GM23248 (cell line): ENCODE data around the gene TTC9C. TPM values are rescaled to one million over a fixed set of nuclear protein-coding genes. Genes with fewer than 3 reads are reported as not detected.
A peak's percentile ranks its signal among the peaks of the same experiment; 100 is the strongest.

Experiments
- DNase-seq: peaks from one replicate; pipeline ENCODE4 v3.0.0-alpha.2; 2015
- H2AFZ ChIP-seq: fragments of 200-600 bp; sonication (generic); 2 replicates; pipeline ENCODE4 v1.6.1; 2016; ENCODE audit warnings: antibody characterized with exemption
- H3F3A ChIP-seq: fragments of 200-600 bp; sonication (generic); 2 replicates; pipeline ENCODE4 v1.6.1; 2016; ENCODE audit warnings: mild to moderate bottlenecking, antibody characterized with exemption, mixed run types; ENCODE audit not compliant: insufficient read depth
- H3K27ac ChIP-seq: fragments of 200-600 bp; sonication (generic); 2 replicates; pipeline ENCODE4 v1.5.1; 2016; ENCODE audit warnings: mild to moderate bottlenecking
- H3K27me3 ChIP-seq: fragments of 200-600 bp; sonication (generic); replicated peaks from 2 replicates; pipeline ENCODE4 v1.6.1; 2016; ENCODE audit warnings: mild to moderate bottlenecking; ENCODE audit not compliant: insufficient read depth
- H3K36me3 ChIP-seq: fragments of 200-600 bp; sonication (generic); 2 replicates; pipeline ENCODE4 v1.6.1; 2016; ENCODE audit warnings: low read depth, mild to moderate bottlenecking
- H3K4me1 ChIP-seq: fragments of 200-600 bp; sonication (generic); 2 replicates; pipeline ENCODE4 v1.6.1; 2016; ENCODE audit warnings: mild to moderate bottlenecking; ENCODE audit not compliant: insufficient read depth
- H3K4me2 ChIP-seq: fragments of 200-600 bp; sonication (generic); one replicate; pipeline ENCODE4 v1.6.1; 2016; ENCODE audit warnings: mild to moderate bottlenecking; ENCODE audit not compliant: unreplicated experiment
- H3K4me3 ChIP-seq: fragments of 200-600 bp; sonication (generic); 2 replicates; pipeline ENCODE4 v1.5.1; 2016; ENCODE audit warnings: mild to moderate bottlenecking
- H3K79me2 ChIP-seq: fragments of 200-600 bp; sonication (generic); 2 replicates; pipeline ENCODE4 v1.6.1; 2016; ENCODE audit warnings: mild to moderate bottlenecking; ENCODE audit not compliant: insufficient read depth
- H3K9ac ChIP-seq: fragments of 200-600 bp; sonication (generic); 2 replicates; pipeline ENCODE4 v1.6.1; 2016; ENCODE audit warnings: mild to moderate bottlenecking
- H3K9me2 ChIP-seq: fragments of 200-600 bp; sonication (generic); 2 replicates; pipeline ENCODE4 v1.6.1; 2016; ENCODE audit warnings: mixed run types, mild to moderate bottlenecking, moderate library complexity; ENCODE audit not compliant: insufficient read depth
- H3K9me3 ChIP-seq: fragments of 200-600 bp; sonication (generic); one replicate; pipeline ENCODE4 v1.6.1; 2017; ENCODE audit warnings: low read depth
- H4K20me1 ChIP-seq: fragments of 200-600 bp; sonication (generic); 2 replicates; pipeline ENCODE4 v1.6.0; 2016; ENCODE audit not compliant: insufficient read depth
- EZH2 ChIP-seq: fragments of 200-600 bp; sonication (generic); IDR thresholded peaks from 2 replicates; pipeline ENCODE4 v1.6.1; 2018; ENCODE audit warnings: antibody characterized with exemption, mild to moderate bottlenecking; ENCODE audit not compliant: insufficient read depth, poor library complexity, severe bottlenecking
- EZH2phosphoT487 ChIP-seq: fragments of 200-600 bp; sonication (generic); IDR thresholded peaks from 2 replicates; pipeline ENCODE4 v1.6.1; 2018; ENCODE audit warnings: antibody characterized with exemption, moderate library complexity, mild to moderate bottlenecking, low read depth; ENCODE audit not compliant: insufficient read depth
- WGBS, 2 experiments: methylation state at CpG; one replicate each; pipeline ENCODE4 v1.1.6; 2015 to 2017; ENCODE audit warnings: low lambda C conversion rate in 2 of 2, low coverage in 1 of 2; ENCODE audit errors: missing lambda C conversion rate in 2 of 2; 5-methylcytosine and 5-hydroxymethylcytosine counted together
- in situ Hi-C: fragments of 300-500 bp; cut with MboI; formaldehyde crosslinking; loops from 2 replicates; pipeline ENCODE4 v1.15.0; 2020
- polyA plus RNA-seq: library from polyadenylated mRNA; unstranded; fragments of >200 nt; fragmentation: Nextera tagmentation; extraction: Ambion mirVana; gene quantifications from 2 replicates; pipeline ENCODE4 v1.2.1, GENCODE V29; 2016
- total RNA-seq: library from RNA; depleted of rRNA; stranded (reverse); fragments of >200 nt; shearing (Covaris generic); gene quantifications from 2 replicates; pipeline ENCODE4 v1.2.3, GENCODE V29; 2014

The TTC9C gene
- total and polyA plus RNA-seq, 2 experiments from 2014 or later: 28.9 to 40.1 TPM

DNA sequence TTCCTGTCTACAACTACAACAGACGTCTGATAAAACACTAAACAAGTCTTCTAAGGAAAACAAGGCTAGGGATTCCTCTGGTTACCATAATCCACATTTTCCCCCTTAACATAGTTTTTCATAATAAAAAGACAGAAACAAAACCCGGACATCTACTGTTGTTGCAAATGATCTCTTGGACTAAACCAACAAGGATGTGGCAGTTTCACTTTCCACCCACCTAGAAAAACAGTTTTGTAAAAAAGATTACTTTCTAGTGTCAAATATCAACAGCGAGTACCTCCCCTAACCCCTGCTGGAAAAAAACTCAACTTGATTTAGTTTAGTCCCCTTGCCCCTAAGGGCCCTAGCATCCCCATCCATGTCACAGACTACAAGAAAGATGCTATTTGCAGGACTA, 15.4 kb upstream of the TTC9C start:
- no peak overlapping the region for H3K4me2 ChIP-seq
- no peaks in the 10 kb centered on the region for H3K27me3 ChIP-seq
- in situ Hi-C loops: no loop called here
- H2AFZ ChIP-seq: no peak overlapping the region
- H3K79me2 ChIP-seq: peaks cover 48% of the 10 kb centered on the region
- peak overlapping the region; percentile 18; the same call in 1 of the 2 replicates for H3K27ac ChIP-seq
- H3K9ac ChIP-seq: no peak overlapping the region
- no peaks in the 10 kb centered on the region for H3K9me2 ChIP-seq
- DNase-seq: no peak
- H3K9me3 ChIP-seq: no peaks in the 10 kb centered on the region
- WGBS, 2 experiments: 86 to 91% methylated on average over 3 of the region's 3 CpGs
- peaks cover 9% of the 10 kb centered on the region for H3K4me1 ChIP-seq
- H3F3A ChIP-seq: peaks cover 70% of the 10 kb centered on the region
- peaks cover 55% of the 10 kb centered on the region for H3K36me3 ChIP-seq
- no peaks in the 10 kb centered on the region for H4K20me1 ChIP-seq
- no peak overlapping the region for H3K4me3 ChIP-seq
- no peak for TF ChIP-seq EZH2
- no peak for TF ChIP-seq EZH2phosphoT487

- H2AFZ ChIP-seq: no peak overlapping the region
- WGBS, 2 experiments: 94 to 98% methylated on average over 2 of the region's 2 CpGs
- H3K9me3 ChIP-seq: no peaks in the 10 kb centered on the region
- in situ Hi-C loops: no loop called here
- no peaks in the 10 kb centered on the region for H3K27me3 ChIP-seq
- H3K4me1 ChIP-seq: peaks cover 9% of the 10 kb centered on the region
- no peak overlapping the region for H3K4me3 ChIP-seq
- no peaks in the 10 kb centered on the region for H3K9me2 ChIP-seq
- H3K27ac ChIP-seq: peak overlapping the region; percentile 18; the same call in 1 of the 2 replicates
- no peak for DNase-seq
- peaks cover 75% of the 10 kb centered on the region for H3F3A ChIP-seq
- no peaks in the 10 kb centered on the region for H4K20me1 ChIP-seq
- peaks cover 60% of the 10 kb centered on the region for H3K36me3 ChIP-seq
- TF ChIP-seq EZH2: no peak
- TF ChIP-seq EZH2phosphoT487: no peak
- H3K79me2 ChIP-seq: peaks cover 53% of the 10 kb centered on the region
- H3K4me2 ChIP-seq: no peak overlapping the region
- H3K9ac ChIP-seq: no peak overlapping the region
Observed at GRCh38 chr11:62713343-62713742, 14.9 kb upstream of the TTC9C start.

DNA sequence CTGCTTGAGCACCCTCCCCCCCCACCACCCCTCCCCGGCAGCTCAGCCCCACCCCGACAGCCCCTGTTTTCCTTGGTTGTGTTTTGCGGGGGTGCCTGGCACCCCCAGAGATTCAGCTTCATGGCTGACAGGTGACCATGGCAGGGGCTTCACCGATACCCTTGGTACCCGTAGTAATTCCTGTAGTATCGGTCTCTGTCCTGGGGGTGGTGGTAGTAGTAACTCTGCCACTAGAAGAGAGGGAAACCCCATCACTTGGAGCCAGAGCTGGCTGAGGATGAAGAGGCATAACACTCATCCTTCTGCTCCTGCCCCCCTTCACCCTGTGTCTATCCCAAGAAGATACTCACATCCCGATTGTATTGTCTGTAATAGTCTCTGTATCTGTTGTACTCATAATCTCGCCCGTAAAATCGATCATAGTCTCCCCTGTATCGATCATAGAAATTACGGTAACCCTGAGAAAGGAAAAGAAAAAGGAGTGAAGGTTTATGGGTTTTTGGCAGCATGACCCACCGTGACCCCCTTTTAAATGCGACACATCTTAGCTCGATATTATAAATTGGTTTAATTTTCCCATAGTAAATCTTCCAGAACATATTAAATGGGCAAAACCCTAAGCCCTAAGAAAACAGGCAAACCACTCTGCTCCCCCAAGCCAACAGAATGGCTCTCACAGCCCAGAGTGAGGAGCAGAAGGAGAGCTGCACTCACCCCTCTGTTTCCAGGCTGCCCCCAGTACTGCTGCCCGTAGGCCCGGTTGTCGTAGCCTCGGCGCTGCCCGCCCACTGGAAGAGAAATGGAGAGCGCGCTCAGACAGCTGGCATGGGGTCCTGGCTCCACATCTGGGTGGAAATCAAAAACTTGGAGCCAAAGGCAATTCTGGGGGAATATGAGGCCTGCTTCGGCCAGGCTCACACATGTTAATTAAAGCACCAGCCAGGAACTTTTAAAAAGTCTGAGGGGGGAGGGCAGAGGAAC, 12.8 kb upstream of the TTC9C start:
- H4K20me1 ChIP-seq: no peaks in the 10 kb centered on the region
- no peaks in the 10 kb centered on the region for H3K9me2 ChIP-seq
- no peak overlapping the region for H3K4me3 ChIP-seq
- 62 to 67% methylated on average over 24 of the region's 24 CpGs for WGBS, 2 experiments
- H3K4me1 ChIP-seq: 0 out of 2 replicates have a peak, but pooled peaks cover 8% of the 10 kb centered on the region
- no peak for TF ChIP-seq EZH2
- no peak for TF ChIP-seq EZH2phosphoT487
- H3K36me3 ChIP-seq: peaks cover 76% of the 10 kb centered on the region
- no peaks in the 10 kb centered on the region for H3K9me3 ChIP-seq
- peaks cover 74% of the 10 kb centered on the region for H3K79me2 ChIP-seq
- no peak overlapping the region for H2AFZ ChIP-seq
- H3F3A ChIP-seq: peaks cover 75% of the 10 kb centered on the region
- no peak overlapping the region for H3K4me2 ChIP-seq
- DNase-seq: no peak
- H3K9ac ChIP-seq: no peak overlapping the region
- in situ Hi-C loops: no loop called here
- H3K27ac ChIP-seq: no peak overlapping the region; the same call in 1 of the 2 replicates
- H3K27me3 ChIP-seq: no peaks in the 10 kb centered on the region

- DNase-seq: no peak
- no peak overlapping the region for H3K4me3 ChIP-seq
- peaks cover 82% of the 10 kb centered on the region for H3K79me2 ChIP-seq
- H3K9me2 ChIP-seq: no peaks in the 10 kb centered on the region
- H3K4me2 ChIP-seq: no peak overlapping the region
- 72 to 73% methylated on average over 5 of the region's 5 CpGs for WGBS, 2 experiments
- no peak overlapping the region; the same call in 1 of the 2 replicates for H3K27ac ChIP-seq
- H3K36me3 ChIP-seq: peaks cover 75% of the 10 kb centered on the region
- H2AFZ ChIP-seq: no peak overlapping the region
- TF ChIP-seq EZH2phosphoT487 (no peak), EZH2 (no peak)
- no peak overlapping the region for H3K9ac ChIP-seq
- H3K4me1 ChIP-seq: 0 out of 2 replicates have a peak, but pooled peaks cover 8% of the 10 kb centered on the region
- in situ Hi-C loops: no loop called here
- H3K27me3 ChIP-seq: no peaks in the 10 kb centered on the region
- H3K9me3 ChIP-seq: no peaks in the 10 kb centered on the region
- H4K20me1 ChIP-seq: no peaks in the 10 kb centered on the region
- peaks cover 67% of the 10 kb centered on the region for H3F3A ChIP-seq
Observed at GRCh38 chr11:62716206-62716605, 12.1 kb upstream of the TTC9C start.
